GM21515 (cell line): ENCODE measurements around the gene HCST.

Experiments used
- ATAC-seq: cut with Tn5 transposase; IDR thresholded peaks from one replicate; pipeline ENCODE4 v1.9.1; 2021; ENCODE audit not compliant: unreplicated experiment

HCST gene

GRCh38 chr19:35935911-35936737 is 33.8 kb downstream of the HCST start, which contains the start of gene LRFN3:
Gene LRFN3 (plus strand): TSS chr19:35936374. CDS start chr19:35939426, 3,052 bp downstream.
- ATAC-seq = no peak

GRCh38 chr19:35936738-35937268 is 34.5 kb downstream of the HCST start:
- no peak for ATAC-seq

GRCh38 chr19:35937345-35938281 is 35.3 kb downstream of the HCST start:
- no peak for ATAC-seq

GRCh38 chr19:35938282-35939224 is 36.2 kb downstream of the HCST start:
- ATAC-seq = no peak

- no peak for ATAC-seq
Observed at GRCh38 chr19:35939307-35940077, 37.2 kb downstream of the HCST start.

GRCh38 chr19:35940078-35940775 is 37.9 kb downstream of the HCST start:
- no peak for ATAC-seq

GRCh38 chr19:35940839-35941238 is 38.5 kb downstream of the HCST start:
- no peak for ATAC-seq

GRCh38 chr19:35942235-35942634 is 39.9 kb downstream of the HCST start:
- no peak for ATAC-seq

- no peak for ATAC-seq
Observed at GRCh38 chr19:35943321-35944301, 41.3 kb downstream of the HCST start.

GRCh38 chr19:35944556-35944955 is 42.2 kb downstream of the HCST start:
- no peak for ATAC-seq

GRCh38 chr19:35945121-35945790 is 42.9 kb downstream of the HCST start:
- no peak for ATAC-seq

GRCh38 chr19:35946203-35946602 is 43.9 kb downstream of the HCST start:
- ATAC-seq = no peak

GRCh38 chr19:35949131-35949530 is 46.8 kb downstream of the HCST start:
- no peak for ATAC-seq
